IPS-18c (cell line): ENCODE measurements around the gene HEATR1.
"Not testable (repeated sequence)": the region's sequence is repeated elsewhere in the genome, so short reads cannot be mapped to it uniquely, and the experiment has no call there.

Experiments used
- H3K4me3 ChIP-seq: 2 replicates; pipeline ENCODE4 v1.7.0; 2013; ENCODE audit warnings: low read depth, mild to moderate bottlenecking, low read length, moderate library complexity; ENCODE audit not compliant: insufficient read depth
- H3K9me3 ChIP-seq: one replicate; pipeline ENCODE4 v1.6.1; 2013; ENCODE audit warnings: mild to moderate bottlenecking, low read length, moderate library complexity; ENCODE audit not compliant: control insufficient read depth, insufficient read depth

Gene HEATR1

GRCh38 chr1:236603991-236604904 is at the start of gene HEATR1:
TSS of gene HEATR1 (minus strand) at chr1:236604516. CDS start at chr1:236604095, 421 bp downstream.
- Histone ChIP-seq H3K4me3 (peak within 1 kb of the TSS; percentile 57), H3K9me3 (no peaks in the 10 kb centered on the region)

GRCh38 chr1:236645016-236645680 is 40.8 kb upstream of the HEATR1 start:
- Histone ChIP-seq H3K9me3 (no peaks in the 10 kb centered on the region), H3K4me3 (no peak overlapping the region)

- H3K9me3 ChIP-seq: no peaks in the 10 kb centered on the region
- H3K4me3 ChIP-seq: no peak overlapping the region
Observed at GRCh38 chr1:236642763-236643162, 38.4 kb upstream of the HEATR1 start.

- Histone ChIP-seq H3K4me3 (no peak overlapping the region), H3K9me3 (no peaks in the 10 kb centered on the region)
Observed at GRCh38 chr1:236639686-236640085, 35.4 kb upstream of the HEATR1 start.

GRCh38 chr1:236638945-236639344 is 34.6 kb upstream of the HEATR1 start:
- no peak overlapping the region for H3K4me3 ChIP-seq
- H3K9me3 ChIP-seq: no peaks in the 10 kb centered on the region

- H3K4me3 ChIP-seq: no peak overlapping the region
- no peaks in the 10 kb centered on the region for H3K9me3 ChIP-seq
Observed at GRCh38 chr1:236636017-236636416, 31.7 kb upstream of the HEATR1 start.

- Histone ChIP-seq H3K9me3 (peaks cover 4% of the 10 kb centered on the region), H3K4me3 (no peak overlapping the region)
Observed at GRCh38 chr1:236627727-236628408, 23.6 kb upstream of the HEATR1 start.

GRCh38 chr1:236623371-236624166 is 19.3 kb upstream of the HEATR1 start:
- Histone ChIP-seq H3K4me3 (peak overlapping the region; percentile 17; the same call in 1 of the 2 replicates), H3K9me3 (peaks cover 4% of the 10 kb centered on the region)

- peaks cover 4% of the 10 kb centered on the region for H3K9me3 ChIP-seq
Observed at GRCh38 chr1:236622407-236622806, 18.1 kb upstream of the HEATR1 start.

GRCh38 chr1:236619398-236619797 is 15.1 kb upstream of the HEATR1 start:
- H3K9me3 ChIP-seq: peaks cover 4% of the 10 kb centered on the region

More at GRCh38 chr1:236622407-236622806, 18.1 kb upstream of the HEATR1 start:
- no peak overlapping the region for H3K4me3 ChIP-seq

GRCh38 chr1:236618507-236618906 is 14.2 kb upstream of the HEATR1 start:
- H3K4me3 ChIP-seq: no peak overlapping the region

More at GRCh38 chr1:236619398-236619797, 15.1 kb upstream of the HEATR1 start:
- H3K4me3 ChIP-seq: no peak overlapping the region

GRCh38 chr1:236615399-236616148 is 11.3 kb upstream of the HEATR1 start:
- H3K9me3 ChIP-seq: peaks cover 2% of the 10 kb centered on the region
- H3K4me3 ChIP-seq: no peak overlapping the region

More at GRCh38 chr1:236618507-236618906, 14.2 kb upstream of the HEATR1 start:
- H3K9me3 ChIP-seq: peaks cover 5% of the 10 kb centered on the region

GRCh38 chr1:236612349-236612748 is 8.0 kb upstream of the HEATR1 start:
- peaks cover 2% of the 10 kb centered on the region for H3K9me3 ChIP-seq
- H3K4me3 ChIP-seq: no peak overlapping the region

- Histone ChIP-seq H3K4me3 (no peak overlapping the region), H3K9me3 (peaks cover 2% of the 10 kb centered on the region)
Observed at GRCh38 chr1:236608930-236609726, 4.8 kb upstream of the HEATR1 start.

GRCh38 chr1:236607597-236607996 is 3.3 kb upstream of the HEATR1 start:
- not testable (repeated sequence) for H3K4me3 ChIP-seq, H3K9me3 ChIP-seq
